Measurements from ENCODE around the gene CDC123. TPM values are rescaled to one million over a fixed set of nuclear protein-coding genes. Genes with fewer than 3 reads are reported as not detected.

The CDC123 gene
- total RNA-seq, 1 donor from 2014 or later = 67.0 TPM

- DNase-seq (ENCODE audit: low spot score) = peak; percentile 10
- Mint-ChIP-seq H3K9me3 (ENCODE audit: low read depth) (no peaks in the 10 kb centered on the region), H3K27me3 (ENCODE audit: low read depth) (no peaks in the 10 kb centered on the region), H3K4me1 (ENCODE audit: low read depth) (no peaks in the 10 kb centered on the region), H3K4me3 (ENCODE audit: unreplicated experiment) (no peak overlapping the region), H3K36me3 (ENCODE audit: low read depth) (peaks cover 16% of the 10 kb centered on the region), H3K27ac (ENCODE audit: unreplicated experiment) (no peak overlapping the region)
- TF ChIP-seq CTCF (IDR thresholded peaks at IDR 0.05) = no peak
Measured at GRCh38 chr10:12251581-12251980, 55.6 kb downstream of the CDC123 start.

- Mint-ChIP-seq H3K27me3 (ENCODE audit: low read depth) (no peaks in the 10 kb centered on the region), H3K36me3 (ENCODE audit: low read depth) (peaks cover 11% of the 10 kb centered on the region), H3K4me3 (ENCODE audit: unreplicated experiment) (no peak overlapping the region), H3K9me3 (ENCODE audit: low read depth) (no peaks in the 10 kb centered on the region), H3K27ac (ENCODE audit: unreplicated experiment) (no peak overlapping the region), H3K4me1 (ENCODE audit: low read depth) (no peaks in the 10 kb centered on the region)
- TF ChIP-seq CTCF (IDR thresholded peaks at IDR 0.05) = peak; percentile 64
- peak; percentile 9 for DNase-seq (ENCODE audit: low spot score)
Measured at GRCh38 chr10:12252882-12253546, 57.0 kb downstream of the CDC123 start.

- peaks cover 9% of the 10 kb centered on the region for H3K36me3 Mint-ChIP-seq (ENCODE audit: low read depth)
- TF ChIP-seq CTCF (IDR thresholded peaks at IDR 0.05) = no peak
- H3K4me1 Mint-ChIP-seq (ENCODE audit: low read depth) = no peaks in the 10 kb centered on the region
- no peak overlapping the region for H3K27ac Mint-ChIP-seq (ENCODE audit: unreplicated experiment)
- H3K27me3 Mint-ChIP-seq (ENCODE audit: low read depth) = no peaks in the 10 kb centered on the region
- H3K9me3 Mint-ChIP-seq (ENCODE audit: low read depth) = no peaks in the 10 kb centered on the region
- no peak for DNase-seq (ENCODE audit: low spot score)
- H3K4me3 Mint-ChIP-seq (ENCODE audit: unreplicated experiment) = no peak overlapping the region
Measured at GRCh38 chr10:12255048-12255447, 59.1 kb downstream of the CDC123 start.

- DNase-seq (ENCODE audit: low spot score) = peak; percentile 18
- H3K27ac Mint-ChIP-seq (ENCODE audit: unreplicated experiment) = no peak overlapping the region
- TF ChIP-seq CTCF (IDR thresholded peaks at IDR 0.05) = no peak
- H3K27me3 Mint-ChIP-seq (ENCODE audit: low read depth) = no peaks in the 10 kb centered on the region
- H3K4me1 Mint-ChIP-seq (ENCODE audit: low read depth) = peaks cover 6% of the 10 kb centered on the region
- no peak overlapping the region for H3K4me3 Mint-ChIP-seq (ENCODE audit: unreplicated experiment)
- H3K9me3 Mint-ChIP-seq (ENCODE audit: low read depth) = no peaks in the 10 kb centered on the region
- peaks cover 4% of the 10 kb centered on the region for H3K36me3 Mint-ChIP-seq (ENCODE audit: low read depth)
Measured at GRCh38 chr10:12259988-12260387, 64.0 kb downstream of the CDC123 start.

- DNase-seq (ENCODE audit: low spot score) = peak; percentile 7
- H3K27ac Mint-ChIP-seq (ENCODE audit: unreplicated experiment) = no peak overlapping the region
Measured at GRCh38 chr10:12262278-12262981, 66.4 kb downstream of the CDC123 start.

More at GRCh38 chr10:12262278-12262981, 66.4 kb downstream of the CDC123 start:
- TF ChIP-seq CTCF (IDR thresholded peaks at IDR 0.05) = no peak
- H3K9me3 Mint-ChIP-seq (ENCODE audit: low read depth) = no peaks in the 10 kb centered on the region
- no peaks in the 10 kb centered on the region for H3K27me3 Mint-ChIP-seq (ENCODE audit: low read depth)
- H3K4me1 Mint-ChIP-seq (ENCODE audit: low read depth) = peaks cover 14% of the 10 kb centered on the region
- peaks cover 4% of the 10 kb centered on the region for H3K36me3 Mint-ChIP-seq (ENCODE audit: low read depth)
- no peak overlapping the region for H3K4me3 Mint-ChIP-seq (ENCODE audit: unreplicated experiment)

Measured in chondrocyte (in vitro differentiated cells).